Measurements from ENCODE around the gene LGALSL. TPM values are rescaled to one million over a fixed set of nuclear protein-coding genes. Genes with fewer than 3 reads are reported as not detected.

Gene LGALSL
- total RNA-seq, 2 experiments from 2014 or later: 3.2 to 4.5 TPM

- TF ChIP-seq CTCF (conservative IDR thresholded peaks at IDR 0.05; ENCODE audit: low read length) (no peak), EZH2phosphoT487 (IDR thresholded peaks at IDR 0.05; ENCODE audit: borderline replicate concordance, low read depth, low read length) (no peak)
- intact Hi-C loops (cut with micrococcal nuclease; ENCODE audit: unreplicated experiment): loop anchor here (5.0 kb wide), 1 partner anchor 106 kb away; no protein-coding TSS in a partner anchor
- Histone ChIP-seq H3K4me2 (ENCODE audit: low read length) (no peak overlapping the region), H3K9me2 (ENCODE audit: insufficient read depth, low read length) (no peaks in the 10 kb centered on the region), H3K4me3 (ENCODE audit: low read depth, low read length, poor library complexity, severe bottlenecking) (no peak overlapping the region), H3K36me3 (ENCODE audit: insufficient read depth, low read length) (no peaks in the 10 kb centered on the region), H3K27ac (ENCODE audit: low read depth, low read length, poor library complexity, severe bottlenecking) (no peak overlapping the region), H3K4me1 (ENCODE audit: insufficient read depth, low read length, poor library complexity, severe bottlenecking) (peaks cover 17% of the 10 kb centered on the region), H3K79me2 (ENCODE audit: insufficient read depth, low read depth, low read length) (no peaks in the 10 kb centered on the region), H3K9me3 (ENCODE audit: low read length) (no peaks in the 10 kb centered on the region), H4K20me1 (ENCODE audit: insufficient read depth, low read length) (no peaks in the 10 kb centered on the region), H2AFZ (ENCODE audit: low read length) (no peak overlapping the region)
- no TSS peak for BruUV-seq (replicated peaks)
- CTCF ChIA-PET (ENCODE audit: unreplicated experiment): no interaction called here
- DNase-seq (ENCODE audit: low spot score): no peak
- POLR2A ChIA-PET: interaction anchor here (0.6 to 1.3 kb wide), 3 partner anchors 9 to 610 kb away, joined by 3 read pairs; no protein-coding TSS in a partner anchor
Observed at GRCh38 chr2:64456293-64456692, 2.3 kb downstream of the LGALSL start.

DNA sequence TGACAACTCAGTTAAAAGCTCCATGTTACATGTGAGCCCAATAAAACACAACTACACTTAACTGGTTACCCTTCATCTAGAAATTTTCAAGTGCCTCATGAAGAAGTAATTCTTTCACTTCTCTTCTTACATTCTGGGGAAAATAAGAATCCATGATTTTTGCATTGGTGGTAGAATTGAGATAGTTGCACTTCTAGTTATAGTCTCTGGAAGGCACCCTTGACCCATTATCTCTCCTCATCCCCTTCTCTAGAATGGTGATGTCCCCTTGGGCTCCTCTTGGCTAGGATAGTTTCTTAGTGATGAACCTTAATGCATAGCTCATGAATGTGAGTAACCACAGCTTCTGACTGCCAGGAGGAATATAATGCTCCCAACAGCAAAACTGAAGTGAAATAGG is 3.6 kb downstream of the LGALSL start:
- H3K9me3 ChIP-seq (ENCODE audit: low read length): no peaks in the 10 kb centered on the region
- peak; percentile 29 for DNase-seq (ENCODE audit: low spot score)
- TF ChIP-seq CTCF (conservative IDR thresholded peaks at IDR 0.05; ENCODE audit: low read length) (peak; percentile 65), EZH2phosphoT487 (IDR thresholded peaks at IDR 0.05; ENCODE audit: borderline replicate concordance, low read depth, low read length) (no peak)
- no peak overlapping the region for H3K4me2 ChIP-seq (ENCODE audit: low read length)
- H3K4me1 ChIP-seq (ENCODE audit: insufficient read depth, low read length, poor library complexity, severe bottlenecking): peaks cover 17% of the 10 kb centered on the region
- BruUV-seq (replicated peaks): no TSS peak
- ChIA-PET POLR2A (interaction anchor here (0.6 to 1.2 kb wide), 2 partner anchors 9 to 473 kb away, joined by 3 read pairs; no protein-coding TSS in a partner anchor), CTCF (ENCODE audit: unreplicated experiment) (no interaction called here)
- H3K79me2 ChIP-seq (ENCODE audit: insufficient read depth, low read depth, low read length): no peaks in the 10 kb centered on the region
- H3K4me3 ChIP-seq (ENCODE audit: low read depth, low read length, poor library complexity, severe bottlenecking): no peak overlapping the region
- H2AFZ ChIP-seq (ENCODE audit: low read length): no peak overlapping the region
- no peaks in the 10 kb centered on the region for H3K9me2 ChIP-seq (ENCODE audit: insufficient read depth, low read length)
- H3K27ac ChIP-seq (ENCODE audit: low read depth, low read length, poor library complexity, severe bottlenecking): no peak overlapping the region
- no peaks in the 10 kb centered on the region for H3K36me3 ChIP-seq (ENCODE audit: insufficient read depth, low read length)
- no peaks in the 10 kb centered on the region for H4K20me1 ChIP-seq (ENCODE audit: insufficient read depth, low read length)
- intact Hi-C loops (cut with micrococcal nuclease; ENCODE audit: unreplicated experiment): loop anchor here (5.0 kb wide), 1 partner anchor 105 kb away; no protein-coding TSS in a partner anchor

DNA sequence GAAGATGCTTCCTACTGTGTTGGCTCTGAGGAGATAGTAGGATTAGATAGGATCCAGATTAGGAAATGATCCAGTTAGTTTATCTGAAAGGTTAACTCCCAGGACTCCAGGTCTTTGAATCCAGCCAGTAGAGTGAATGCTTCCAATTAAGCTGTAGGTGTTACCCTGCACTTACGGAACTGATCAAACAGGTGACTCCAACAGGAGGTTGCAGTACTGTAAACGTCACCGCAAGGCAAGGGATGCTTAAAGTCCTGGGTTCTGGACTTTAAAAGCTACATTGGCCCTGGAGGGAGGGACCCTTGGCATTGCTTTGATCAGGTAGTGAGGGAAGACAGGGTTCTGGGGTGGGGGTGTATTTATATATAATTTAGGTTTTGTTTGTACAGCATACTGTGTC is 5.6 kb downstream of the LGALSL start:
- CTCF ChIA-PET (ENCODE audit: unreplicated experiment): no interaction called here
- no peaks in the 10 kb centered on the region for H3K79me2 ChIP-seq (ENCODE audit: insufficient read depth, low read depth, low read length)
- no TSS peak for BruUV-seq (replicated peaks)

More for the DNA sequence above, 5.6 kb downstream of the LGALSL start:
- peaks cover 10% of the 10 kb centered on the region for H3K4me1 ChIP-seq (ENCODE audit: insufficient read depth, low read length, poor library complexity, severe bottlenecking)
- intact Hi-C loops (cut with micrococcal nuclease; ENCODE audit: unreplicated experiment): loop anchor here (5.0 kb wide), 1 partner anchor 103 kb away; no protein-coding TSS in a partner anchor
- no peak for TF ChIP-seq EZH2phosphoT487 (IDR thresholded peaks at IDR 0.05; ENCODE audit: borderline replicate concordance, low read depth, low read length)
- TF ChIP-seq CTCF (conservative IDR thresholded peaks at IDR 0.05; ENCODE audit: low read length): no peak
- H3K27ac ChIP-seq (ENCODE audit: low read depth, low read length, poor library complexity, severe bottlenecking): no peak overlapping the region
- H3K9me2 ChIP-seq (ENCODE audit: insufficient read depth, low read length): no peaks in the 10 kb centered on the region
- POLR2A ChIA-PET: interaction anchor here (0.7 to 1.2 kb wide), 4 partner anchors 20 to 202 kb away, joined by 3 to 6 read pairs (median 3); no protein-coding TSS in a partner anchor
- H3K36me3 ChIP-seq (ENCODE audit: insufficient read depth, low read length): no peaks in the 10 kb centered on the region
- H3K9me3 ChIP-seq (ENCODE audit: low read length): no peaks in the 10 kb centered on the region
- DNase-seq (ENCODE audit: low spot score): no peak
- no peak overlapping the region for H3K4me2 ChIP-seq (ENCODE audit: low read length)
- H4K20me1 ChIP-seq (ENCODE audit: insufficient read depth, low read length): no peaks in the 10 kb centered on the region
- H2AFZ ChIP-seq (ENCODE audit: low read length): no peak overlapping the region
- no peak overlapping the region for H3K4me3 ChIP-seq (ENCODE audit: low read depth, low read length, poor library complexity, severe bottlenecking)

Measured in OCI-LY7 (cell line).